HG02885 (cell line): ENCODE results near the gene VSNL1.
A peak's percentile ranks its signal among the peaks of the same experiment; 100 is the strongest.

Source experiments
- ATAC-seq: cut with Tn5 transposase; IDR thresholded peaks from one replicate; pipeline ENCODE4 v1.9.1; 2021; ENCODE audit warnings: mild to moderate bottlenecking; ENCODE audit not compliant: unreplicated experiment, poor library complexity

VSNL1 gene

GRCh38 chr2:17540093-17540812 is at the start of gene VSNL1:
Gene VSNL1, plus strand, starts transcription at chr2:17540696. Its CDS starts 51,379 bp downstream, at chr2:17592075.
- ATAC-seq, result no peak

- ATAC-seq, result no peak
Observed at GRCh38 chr2:17495590-17495989, 44.9 kb upstream of the VSNL1 start.

GRCh38 chr2:17497718-17498117 is 42.8 kb upstream of the VSNL1 start:
- ATAC-seq, result no peak

GRCh38 chr2:17506736-17507616 is 33.5 kb upstream of the VSNL1 start:
- ATAC-seq, result no peak

GRCh38 chr2:17515652-17516051 is 24.8 kb upstream of the VSNL1 start:
- ATAC-seq, result peak; percentile 38

- ATAC-seq, result peak; percentile 24
Observed at GRCh38 chr2:17517481-17518211, 22.9 kb upstream of the VSNL1 start.

- peak; percentile 82 for ATAC-seq
Observed at GRCh38 chr2:17518212-17519154, 22.0 kb upstream of the VSNL1 start, which contains the start of gene RAD51AP2. Gene RAD51AP2, minus strand, starts transcription at chr2:17518440. Its CDS starts 25 bp downstream, at chr2:17518415.

- no peak for ATAC-seq
Observed at GRCh38 chr2:17519486-17519885, 21.0 kb upstream of the VSNL1 start.

- ATAC-seq, result peak; percentile 57
Observed at GRCh38 chr2:17520761-17521160, 19.7 kb upstream of the VSNL1 start.

- ATAC-seq, result no peak
Observed at GRCh38 chr2:17521621-17522020, 18.9 kb upstream of the VSNL1 start.

- ATAC-seq, result no peak
Observed at GRCh38 chr2:17522303-17522702, 18.2 kb upstream of the VSNL1 start.

GRCh38 chr2:17529771-17530170 is 10.7 kb upstream of the VSNL1 start:
- ATAC-seq, result no peak

GRCh38 chr2:17533546-17533945 is 7.0 kb upstream of the VSNL1 start:
- no peak for ATAC-seq

GRCh38 chr2:17536416-17536815 is 4.1 kb upstream of the VSNL1 start:
- ATAC-seq, result no peak

GRCh38 chr2:17538022-17538843 is 2.3 kb upstream of the VSNL1 start:
- ATAC-seq, result peak; percentile 57

GRCh38 chr2:17538844-17539554 is 1.5 kb upstream of the VSNL1 start:
- ATAC-seq, result peak; percentile 76

- ATAC-seq, result no peak
Observed at GRCh38 chr2:17539611-17540092, 844 bp upstream of the VSNL1 start.
